T-helper 2 cell (primary cell): ENCODE results near the gene KCNK15.

ENCODE experiments used
- DNase-seq, 5 experiments: peaks; one replicate each; pipeline versions ENCODE4 v3.0.0 to v3.0.0-alpha.2; 2012 to 2022

Gene KCNK15

GRCh38 chr20:44715499-44716308 is 30.0 kb upstream of the KCNK15 start:
- DNase-seq = no peak

GRCh38 chr20:44716309-44717106 is 29.2 kb upstream of the KCNK15 start:
- no peak for DNase-seq

- no peak for DNase-seq
These were observed 27.7 kb upstream of the KCNK15 start for GRCh38 chr20:44717986-44718385.

GRCh38 chr20:44719841-44720240 is 25.8 kb upstream of the KCNK15 start:
- no peak for DNase-seq

- DNase-seq = no peak
These were observed 25.1 kb upstream of the KCNK15 start for GRCh38 chr20:44720621-44720996.

- no peak for DNase-seq
These were observed 24.5 kb upstream of the KCNK15 start for GRCh38 chr20:44720997-44721784.

- DNase-seq = no peak
These were observed 23.9 kb upstream of the KCNK15 start for GRCh38 chr20:44721785-44722054.

GRCh38 chr20:44722990-44723389 is 22.7 kb upstream of the KCNK15 start:
- DNase-seq = no peak

GRCh38 chr20:44723391-44723790 is 22.3 kb upstream of the KCNK15 start:
- no peak for DNase-seq

- no peak for DNase-seq
These were observed 21.8 kb upstream of the KCNK15 start for GRCh38 chr20:44723798-44724362.

- no peak for DNase-seq
These were observed 21.1 kb upstream of the KCNK15 start for GRCh38 chr20:44724423-44725091.

GRCh38 chr20:44725837-44726236 is 19.8 kb upstream of the KCNK15 start:
- no peak for DNase-seq

GRCh38 chr20:44727039-44727438 is 18.6 kb upstream of the KCNK15 start:
- DNase-seq = no peak

- no peak for DNase-seq
These were observed 18.0 kb upstream of the KCNK15 start for GRCh38 chr20:44727651-44728050.

GRCh38 chr20:44728801-44729443 is 16.7 kb upstream of the KCNK15 start:
- DNase-seq = no peak

GRCh38 chr20:44730441-44730840 is 15.2 kb upstream of the KCNK15 start:
- no peak for DNase-seq

- no peak for DNase-seq
These were observed 14.0 kb upstream of the KCNK15 start for GRCh38 chr20:44731657-44732056.

- no peak for DNase-seq
These were observed 13.3 kb upstream of the KCNK15 start for GRCh38 chr20:44732327-44732726.

GRCh38 chr20:44733341-44734069 is 12.2 kb upstream of the KCNK15 start:
- DNase-seq = peak in 4 of 5 experiments; percentile 22 to 55 (median 30)

GRCh38 chr20:44734938-44735337 is 10.7 kb upstream of the KCNK15 start:
- DNase-seq = no peak

- no peak for DNase-seq
These were observed 9.9 kb upstream of the KCNK15 start for GRCh38 chr20:44735816-44736169.
